ENCODE data around the gene SDCCAG8. TPM values are rescaled to one million over a fixed set of nuclear protein-coding genes. Genes with fewer than 3 reads are reported as not detected.

Gene SDCCAG8
- total and polyA plus RNA-seq, 4 donors = 8.5 to 25.8 (median 17.5) TPM

- peaks cover 0 to 5% (median 3%) of the 10 kb centered on the region in 4 donors for H3K36me3 ChIP-seq (ENCODE audit: control insufficient read depth in 4 of 4, insufficient read depth in 3 of 4, low read depth in 1 of 4, low read length in 3 of 4)
- no peak for DNase-seq (ENCODE audit: low spot score)
- WGBS = 98% methylated on average over 11 of the region's 11 CpGs
- H3K9ac ChIP-seq (ENCODE audit: low read depth in 1 of 2, low read length in 2 of 2) = no peak overlapping the region
- no peak overlapping the region for H3K27ac ChIP-seq (ENCODE audit: low read depth in 1 of 2, low read length in 2 of 2)
- H3K4me3 ChIP-seq (ENCODE audit: low read depth in 1 of 3, low read length in 3 of 3) = no peak overlapping the region
- peaks cover 0 to 17% (median 9%) of the 10 kb centered on the region in 4 donors for H3K4me1 ChIP-seq (ENCODE audit: control insufficient read depth in 4 of 4, insufficient read depth in 4 of 4, low read length in 3 of 4)
- no peak for TF ChIP-seq YY1 (IDR thresholded peaks at IDR 0.05)
- no peak for TF ChIP-seq REST (IDR thresholded peaks at IDR 0.05)
- no peak for TF ChIP-seq ZBTB33 (IDR thresholded peaks at IDR 0.05)
- TF ChIP-seq GABPA (IDR thresholded peaks at IDR 0.05 in 1 of 2, conservative IDR thresholded peaks at IDR 0.05 in 1 of 2) = no peak
- no peak for TF ChIP-seq HNF4G (IDR thresholded peaks at IDR 0.05)
- no peak for TF ChIP-seq ATF3 (IDR thresholded peaks at IDR 0.05)
- TF ChIP-seq HNF4A (conservative IDR thresholded peaks at IDR 0.05) = no peak
- TF ChIP-seq FOXA2 (IDR thresholded peaks at IDR 0.05) = no peak
- no peak for TF ChIP-seq TAF1 (conservative IDR thresholded peaks at IDR 0.05)
- TF ChIP-seq JUND (IDR thresholded peaks at IDR 0.05) = no peak
- TF ChIP-seq MAX (IDR thresholded peaks at IDR 0.05) = no peak
- TF ChIP-seq RAD21 (IDR thresholded peaks at IDR 0.05) = no peak
- TF ChIP-seq NR2F2 (IDR thresholded peaks at IDR 0.05) = no peak
- TF ChIP-seq SP1 (IDR thresholded peaks at IDR 0.05) = no peak
- TF ChIP-seq FOXA1 (IDR thresholded peaks at IDR 0.05) = no peak
- no peak for TF ChIP-seq CTCF (IDR thresholded peaks at IDR 0.05; ENCODE audit: low read depth, low read length, missing input control)
- TF ChIP-seq RXRA (IDR thresholded peaks at IDR 0.05) = no peak
- no peak for TF ChIP-seq EGR1 (IDR thresholded peaks at IDR 0.05; ENCODE audit: low read depth in 2 of 2)
- no peaks in the 10 kb centered on the region for H3K27me3 ChIP-seq (ENCODE audit: control insufficient read depth in 4 of 4, insufficient read depth in 4 of 4, low read length in 3 of 4)
- no peaks in the 10 kb centered on the region for H3K9me3 ChIP-seq (ENCODE audit: control insufficient read depth in 4 of 4, low read length in 3 of 4)
Measured at GRCh38 chr1:243348331-243348730, 92.5 kb downstream of the SDCCAG8 start.
